ENCODE results near the gene CPNE2.

Gene CPNE2

GRCh38 chr16:57133886-57134285, 41.5 kb downstream of the CPNE2 start:
- DNase-seq (ENCODE audit: low read depth, low spot score) = no peak
- no peak overlapping the region for H3K4me3 ChIP-seq (ENCODE audit: low read depth, low read length)
- no peak for TF ChIP-seq CTCF (IDR thresholded peaks at IDR 0.05; ENCODE audit: low read depth, low read length)
- in situ Hi-C loops (cut with HindIII; ENCODE audit: low sequenced_read_pairs) = no loop called here

GRCh38 chr16:57134982-57135381, 42.6 kb downstream of the CPNE2 start:
- in situ Hi-C loops (cut with HindIII; ENCODE audit: low sequenced_read_pairs) = no loop called here
- TF ChIP-seq CTCF (IDR thresholded peaks at IDR 0.05; ENCODE audit: low read depth, low read length) = no peak
- DNase-seq (ENCODE audit: low read depth, low spot score) = no peak
- H3K4me3 ChIP-seq (ENCODE audit: low read depth, low read length) = no peak overlapping the region

GRCh38 chr16:57137043-57137442, 44.7 kb downstream of the CPNE2 start:
- DNase-seq (ENCODE audit: low read depth, low spot score) = no peak
- no peak overlapping the region for H3K4me3 ChIP-seq (ENCODE audit: low read depth, low read length)
- in situ Hi-C loops (cut with HindIII; ENCODE audit: low sequenced_read_pairs) = no loop called here
- TF ChIP-seq CTCF (IDR thresholded peaks at IDR 0.05; ENCODE audit: low read depth, low read length) = no peak

- TF ChIP-seq CTCF (IDR thresholded peaks at IDR 0.05; ENCODE audit: low read depth, low read length) = no peak
- no peak for DNase-seq (ENCODE audit: low read depth, low spot score)
- in situ Hi-C loops (cut with HindIII; ENCODE audit: low sequenced_read_pairs) = no loop called here
- H3K4me3 ChIP-seq (ENCODE audit: low read depth, low read length) = no peak overlapping the region
Observed at GRCh38 chr16:57137566-57138273, 45.3 kb downstream of the CPNE2 start.

- no peak overlapping the region for H3K4me3 ChIP-seq (ENCODE audit: low read depth, low read length)
- no peak for DNase-seq (ENCODE audit: low read depth, low spot score)
- in situ Hi-C loops (cut with HindIII; ENCODE audit: low sequenced_read_pairs) = no loop called here
- TF ChIP-seq CTCF (IDR thresholded peaks at IDR 0.05; ENCODE audit: low read depth, low read length) = no peak
Observed at GRCh38 chr16:57138281-57138935, 46.0 kb downstream of the CPNE2 start.

GRCh38 chr16:57140931-57141668, 48.7 kb downstream of the CPNE2 start:
- in situ Hi-C loops (cut with HindIII; ENCODE audit: low sequenced_read_pairs) = no loop called here
- H3K4me3 ChIP-seq (ENCODE audit: low read depth, low read length) = no peak overlapping the region
- DNase-seq (ENCODE audit: low read depth, low spot score) = no peak
- TF ChIP-seq CTCF (IDR thresholded peaks at IDR 0.05; ENCODE audit: low read depth, low read length) = no peak
